ENCODE measurements around the gene SMARCA5.

GRCh38 chr4:143514901-143515300, 1.4 kb downstream of the SMARCA5 start:
- TF ChIP-seq CTCF (IDR thresholded peaks at IDR 0.05) (no peak), POLR2A (IDR thresholded peaks at IDR 0.05) (no peak), EP300 (IDR thresholded peaks at IDR 0.05) (no peak), POLR2AphosphoS5 (IDR thresholded peaks at IDR 0.05) (no peak)
